ENCODE data around the gene HES7. TPM values are rescaled to one million over a fixed set of nuclear protein-coding genes. Genes with fewer than 3 reads are reported as not detected.
"Not testable (repeated sequence)": the region's sequence is repeated elsewhere in the genome, so short reads cannot be mapped to it uniquely, and the experiment has no call there.

The HES7 gene
- total RNA-seq = 1.2 TPM

- FAIRE-seq (no peak), DNase-seq (ENCODE audit: low spot score in 2 of 2) (no peak)
These were observed at the start of gene HES7 for GRCh38 chr17:8123695-8124349. Gene HES7, minus strand, starts transcription at chr17:8124106. Its CDS starts 22 bp downstream, at chr17:8124084.

- DNase-seq (ENCODE audit: low spot score in 2 of 2) (peak; percentile 84 to 85), FAIRE-seq (peak; percentile 50)
These were observed 49.4 kb upstream of the HES7 start for GRCh38 chr17:8173056-8173870.

- not testable (repeated sequence) for DNase-seq (ENCODE audit: low spot score in 2 of 2); FAIRE-seq
These were observed 46.3 kb upstream of the HES7 start for GRCh38 chr17:8170186-8170585.

GRCh38 chr17:8167526-8167925, 43.6 kb upstream of the HES7 start:
- FAIRE-seq (no peak), DNase-seq (ENCODE audit: low spot score in 2 of 2) (no peak)

- DNase-seq (ENCODE audit: low spot score in 2 of 2) (no peak), FAIRE-seq (no peak)
These were observed 42.8 kb upstream of the HES7 start for GRCh38 chr17:8166731-8167130.

- FAIRE-seq = no peak
- DNase-seq (ENCODE audit: low spot score in 2 of 2) = no peak
These were observed 40.9 kb upstream of the HES7 start for GRCh38 chr17:8164815-8165131.

- FAIRE-seq (no peak), DNase-seq (ENCODE audit: low spot score in 2 of 2) (peak in 1 of 2 donors; percentile 69)
These were observed 40.3 kb upstream of the HES7 start for GRCh38 chr17:8163978-8164814.

GRCh38 chr17:8162997-8163977, 39.4 kb upstream of the HES7 start:
- no peak for FAIRE-seq
- peak in 1 of 2 donors; percentile 55 for DNase-seq (ENCODE audit: low spot score in 2 of 2)

GRCh38 chr17:8162233-8162996, 38.5 kb upstream of the HES7 start, which contains the start of gene VAMP2:
Gene VAMP2, minus strand, starts transcription at chr17:8162948. Its CDS starts 69 bp downstream, at chr17:8162879.
- no peak for FAIRE-seq
- DNase-seq (ENCODE audit: low spot score in 2 of 2) = peak; percentile 82 to 90

- no peak for FAIRE-seq
- no peak for DNase-seq (ENCODE audit: low spot score in 2 of 2)
These were observed 37.7 kb upstream of the HES7 start for GRCh38 chr17:8161289-8162232.

- no peak for DNase-seq (ENCODE audit: low spot score in 2 of 2)
- FAIRE-seq = no peak
These were observed 36.9 kb upstream of the HES7 start for GRCh38 chr17:8160741-8161221.

- no peak for DNase-seq (ENCODE audit: low spot score in 2 of 2)
- FAIRE-seq = no peak
These were observed 36.3 kb upstream of the HES7 start for GRCh38 chr17:8160224-8160577.

- no peak for FAIRE-seq
These were observed 35.7 kb upstream of the HES7 start for GRCh38 chr17:8159459-8160223.

GRCh38 chr17:8159032-8159400, 35.1 kb upstream of the HES7 start:
- no peak for DNase-seq (ENCODE audit: low spot score in 2 of 2)
- no peak for FAIRE-seq

More at GRCh38 chr17:8159459-8160223, 35.7 kb upstream of the HES7 start:
- no peak for DNase-seq (ENCODE audit: low spot score in 2 of 2)

- DNase-seq (ENCODE audit: low spot score in 2 of 2) (peak; percentile 79 to 81), FAIRE-seq (no peak)
These were observed 34.5 kb upstream of the HES7 start for GRCh38 chr17:8158267-8159031.

- FAIRE-seq (peak; percentile 97), DNase-seq (ENCODE audit: low spot score in 2 of 2) (peak; percentile 93 to 95)
These were observed 32.5 kb upstream of the HES7 start for GRCh38 chr17:8156246-8156992.
